HG02981 (cell line): ENCODE measurements around the gene IL17RE.
"Not testable (repeated sequence)": the region's sequence is repeated elsewhere in the genome, so short reads cannot be mapped to it uniquely, and the experiment has no call there.

Experiments used
- ATAC-seq: cut with Tn5 transposase; IDR thresholded peaks from one replicate; pipeline ENCODE4 v1.9.1; 2021; ENCODE audit warnings: mild to moderate bottlenecking, moderate library complexity; ENCODE audit not compliant: unreplicated experiment

The IL17RE gene

GRCh38 chr3:9932843-9933560 is 30.4 kb downstream of the IL17RE start:
- peak; percentile 67 for ATAC-seq

GRCh38 chr3:9933561-9934234 is 31.1 kb downstream of the IL17RE start, which contains the start of gene CRELD1:
CRELD1 (plus strand) TSS chr3:9933834; CDS start chr3:9934439, 605 bp downstream.
- ATAC-seq = peak; percentile 80

- no peak for ATAC-seq
Measured at GRCh38 chr3:9934235-9934621, 31.6 kb downstream of the IL17RE start.

GRCh38 chr3:9934993-9935392 is 32.3 kb downstream of the IL17RE start:
- ATAC-seq = no peak

GRCh38 chr3:9935966-9936510 is 33.4 kb downstream of the IL17RE start:
- no peak for ATAC-seq

- no peak for ATAC-seq
Measured at GRCh38 chr3:9937486-9938238, 35.0 kb downstream of the IL17RE start.

GRCh38 chr3:9938966-9939365 is 36.3 kb downstream of the IL17RE start:
- ATAC-seq = no peak

GRCh38 chr3:9939906-9940305 is 37.3 kb downstream of the IL17RE start:
- not testable (repeated sequence) for ATAC-seq

- no peak for ATAC-seq
Measured at GRCh38 chr3:9940746-9941145, 38.1 kb downstream of the IL17RE start.

- ATAC-seq = no peak
Measured at GRCh38 chr3:9942164-9942563, 39.5 kb downstream of the IL17RE start.

GRCh38 chr3:9942934-9943690 is 40.5 kb downstream of the IL17RE start:
- no peak for ATAC-seq

- ATAC-seq = no peak
Measured at GRCh38 chr3:9944271-9944670, 41.6 kb downstream of the IL17RE start.

- no peak for ATAC-seq
Measured at GRCh38 chr3:9945358-9945757, 42.7 kb downstream of the IL17RE start.

GRCh38 chr3:9946112-9947024 is 43.7 kb downstream of the IL17RE start:
- ATAC-seq = peak; percentile 69

- no peak for ATAC-seq
Measured at GRCh38 chr3:9947025-9947995, 44.7 kb downstream of the IL17RE start.

- ATAC-seq = no peak
Measured at GRCh38 chr3:9948586-9948985, 45.9 kb downstream of the IL17RE start.

GRCh38 chr3:9949115-9949514 is 46.5 kb downstream of the IL17RE start:
- ATAC-seq = no peak

GRCh38 chr3:9949626-9950025 is 47.0 kb downstream of the IL17RE start:
- ATAC-seq = no peak
